IPS-20b (cell line): ENCODE measurements around the gene TNIK.

Experiments used
- H3K27ac ChIP-seq: one replicate; pipeline ENCODE4 v1.5.1; 2013; ENCODE audit warnings: low read length
- H3K27me3 ChIP-seq: 2 replicates; pipeline ENCODE4 v1.6.1; 2013; ENCODE audit warnings: mild to moderate bottlenecking, low read length, inconsistent platforms; ENCODE audit not compliant: insufficient read depth
- H3K36me3 ChIP-seq: 2 replicates; pipeline ENCODE4 v1.6.1; 2013; ENCODE audit warnings: low read depth, mild to moderate bottlenecking, inconsistent platforms, low read length, moderate library complexity; ENCODE audit not compliant: insufficient read depth
- H3K4me1 ChIP-seq: 2 replicates; pipeline ENCODE4 v1.6.1; 2013; ENCODE audit warnings: mild to moderate bottlenecking, control low read depth, inconsistent platforms, low read length, moderate library complexity; ENCODE audit not compliant: insufficient read depth
- H3K4me3 ChIP-seq: 2 replicates; pipeline ENCODE4 v1.5.1; 2013; ENCODE audit warnings: mild to moderate bottlenecking, low read length, inconsistent platforms
- H3K9ac ChIP-seq: 2 replicates; pipeline ENCODE4 v1.6.1; 2013; ENCODE audit warnings: low read depth, mild to moderate bottlenecking, inconsistent platforms, low read length, moderate library complexity
- H3K9me3 ChIP-seq: 2 replicates; pipeline ENCODE4 v1.6.1; 2013; ENCODE audit warnings: mild to moderate bottlenecking, low read depth, low read length, inconsistent platforms; ENCODE audit not compliant: insufficient read depth

TNIK gene

DNA sequence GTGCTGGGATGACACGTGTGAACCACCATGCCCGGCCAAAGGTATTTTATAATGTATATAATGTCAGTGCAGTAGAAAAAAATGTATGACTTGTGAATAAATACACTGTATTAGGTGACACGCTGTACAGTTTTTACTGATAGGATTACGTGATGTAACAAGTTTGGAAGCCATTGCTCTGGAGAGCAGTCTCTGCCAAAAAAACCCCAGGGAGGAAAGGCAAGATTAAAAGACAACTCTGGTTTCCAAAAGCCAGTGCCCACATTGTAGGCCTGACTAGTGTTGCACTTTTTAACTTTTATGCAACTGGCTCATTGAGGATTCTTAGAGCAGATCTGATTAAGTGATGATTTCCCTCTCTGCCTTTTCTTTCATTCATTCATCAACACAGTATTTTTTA lies 371.7 kb downstream of the TNIK start:
- Histone ChIP-seq H3K36me3 (peaks cover 37% of the 10 kb centered on the region; the same call in 1 of the 2 replicates), H3K9ac (no peak overlapping the region), H3K4me1 (no peaks in the 10 kb centered on the region; the same call in 1 of the 2 replicates), H3K9me3 (no peaks in the 10 kb centered on the region), H3K27ac (no peak overlapping the region), H3K4me3 (no peak overlapping the region), H3K27me3 (no peaks in the 10 kb centered on the region)

DNA sequence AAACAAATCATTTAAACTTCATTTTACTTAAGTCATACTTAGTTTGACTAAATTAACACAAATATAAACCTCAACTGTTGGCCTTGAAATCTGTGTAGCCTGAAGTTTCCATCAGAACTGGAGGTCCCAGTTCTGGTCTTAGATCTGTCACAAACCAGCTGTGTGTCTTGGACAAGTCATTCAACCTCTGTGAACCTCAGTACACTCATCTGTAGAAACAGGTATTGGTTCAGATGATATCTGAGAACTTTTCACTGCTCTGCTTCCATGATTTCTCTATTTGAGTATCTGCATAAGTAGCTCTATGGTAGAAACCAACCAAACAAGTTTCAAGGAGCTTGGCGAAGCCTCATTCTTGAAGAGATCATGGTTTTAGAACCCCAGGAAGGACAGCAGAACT lies 373.3 kb downstream of the TNIK start:
- Histone ChIP-seq H3K4me3 (no peak overlapping the region), H3K27me3 (no peaks in the 10 kb centered on the region), H3K36me3 (peaks cover 53% of the 10 kb centered on the region; the same call in 1 of the 2 replicates), H3K9me3 (no peaks in the 10 kb centered on the region), H3K27ac (no peak overlapping the region), H3K4me1 (no peaks in the 10 kb centered on the region; the same call in 1 of the 2 replicates), H3K9ac (no peak overlapping the region)

DNA sequence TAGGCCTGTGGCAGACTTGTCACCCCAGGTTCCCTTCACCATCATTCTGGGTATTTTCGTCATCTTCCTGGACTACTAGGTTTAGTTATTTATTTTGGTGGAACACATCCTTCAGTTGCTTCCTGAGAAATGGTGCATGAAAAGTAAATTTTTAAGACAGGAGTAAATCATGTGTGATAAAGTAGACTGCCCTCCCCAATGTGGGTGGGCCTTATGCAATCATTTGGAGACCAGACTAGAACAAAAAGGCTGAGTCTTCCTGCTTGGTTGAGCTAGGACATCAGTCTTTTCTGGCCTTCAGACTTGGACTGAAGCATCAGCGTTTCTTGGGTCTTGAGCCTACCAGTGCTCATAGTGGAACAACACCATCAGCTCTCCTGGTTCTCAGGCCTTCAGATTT lies 382.9 kb downstream of the TNIK start:
- Histone ChIP-seq H3K4me1 (no peaks in the 10 kb centered on the region), H3K4me3 (no peak overlapping the region), H3K27ac (no peak overlapping the region), H3K9ac (no peak overlapping the region), H3K9me3 (no peaks in the 10 kb centered on the region), H3K36me3 (peaks cover 39% of the 10 kb centered on the region; the same call in 1 of the 2 replicates), H3K27me3 (no peaks in the 10 kb centered on the region)

DNA sequence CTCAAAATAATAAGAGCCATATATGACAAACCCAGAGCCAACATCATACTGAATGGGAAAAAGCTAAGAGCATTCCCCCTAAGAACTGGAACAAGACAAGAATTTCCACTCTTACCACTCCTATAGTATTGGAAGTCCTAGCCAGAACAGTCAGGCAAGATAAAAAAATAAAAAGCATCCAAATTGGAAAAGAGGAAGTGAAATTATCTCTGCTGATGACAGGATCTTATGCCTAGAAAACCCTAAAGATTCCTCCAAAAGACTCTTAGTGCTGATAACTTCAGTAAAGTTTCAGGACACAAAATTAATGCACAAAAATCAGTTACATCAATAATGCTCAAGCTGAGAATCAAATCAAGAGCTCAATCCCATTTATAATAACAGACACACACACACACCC lies 387.8 kb downstream of the TNIK start:
- Histone ChIP-seq H3K4me3 (no peak overlapping the region), H3K36me3 (peaks cover 15% of the 10 kb centered on the region; the same call in 1 of the 2 replicates), H3K9ac (no peak overlapping the region), H3K27me3 (no peaks in the 10 kb centered on the region), H3K27ac (no peak overlapping the region), H3K9me3 (no peaks in the 10 kb centered on the region), H3K4me1 (no peaks in the 10 kb centered on the region)

DNA sequence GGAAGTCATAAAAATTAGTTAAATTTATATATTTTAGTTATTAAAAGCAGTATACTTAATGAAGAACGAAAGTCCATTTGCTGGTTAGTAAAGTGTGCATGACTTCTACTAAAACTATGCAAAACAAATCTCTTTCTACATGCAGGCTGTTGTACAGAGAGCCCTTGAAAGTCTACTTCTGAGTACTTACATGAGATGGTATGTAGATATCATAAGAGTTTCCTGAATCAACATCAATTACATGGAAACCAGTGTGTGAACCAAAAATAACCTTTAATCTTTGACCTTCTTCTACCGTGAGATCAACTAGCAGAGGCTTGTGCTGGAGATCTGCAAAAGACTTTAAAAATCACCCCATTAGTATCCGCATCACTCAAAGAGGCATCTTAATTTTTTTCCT lies 391.5 kb downstream of the TNIK start:
- Histone ChIP-seq H3K9ac (no peak overlapping the region), H3K4me1 (no peaks in the 10 kb centered on the region), H3K4me3 (no peak overlapping the region), H3K27me3 (no peaks in the 10 kb centered on the region), H3K36me3 (peaks cover 26% of the 10 kb centered on the region; the same call in 1 of the 2 replicates), H3K27ac (no peak overlapping the region), H3K9me3 (no peaks in the 10 kb centered on the region)

DNA sequence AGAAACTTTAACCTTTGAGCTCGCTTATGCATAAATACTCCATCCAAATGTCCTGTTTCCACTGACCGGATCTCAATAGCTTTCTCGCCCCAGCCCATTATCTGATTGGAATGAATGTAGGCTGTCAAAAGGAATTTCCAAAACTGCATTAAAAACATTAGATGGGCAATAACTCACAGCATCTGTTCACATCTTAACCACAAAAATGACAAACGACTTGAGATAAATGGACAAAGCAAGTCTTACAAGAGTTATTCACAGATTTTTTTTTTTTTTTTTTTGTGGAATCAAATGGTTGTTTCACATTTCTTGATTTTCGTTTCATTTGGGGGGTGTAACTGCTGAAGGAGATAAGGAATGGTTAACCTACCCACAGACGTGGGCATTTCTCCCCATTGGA lies 394.0 kb downstream of the TNIK start:
- H3K36me3 ChIP-seq = peaks cover 32% of the 10 kb centered on the region; the same call in 1 of the 2 replicates
- H3K9me3 ChIP-seq = no peaks in the 10 kb centered on the region
- H3K27ac ChIP-seq = no peak overlapping the region
- H3K9ac ChIP-seq = no peak overlapping the region
- H3K4me1 ChIP-seq = peaks cover 14% of the 10 kb centered on the region; the same call in 1 of the 2 replicates
- H3K27me3 ChIP-seq = no peaks in the 10 kb centered on the region
- H3K4me3 ChIP-seq = no peak overlapping the region

DNA sequence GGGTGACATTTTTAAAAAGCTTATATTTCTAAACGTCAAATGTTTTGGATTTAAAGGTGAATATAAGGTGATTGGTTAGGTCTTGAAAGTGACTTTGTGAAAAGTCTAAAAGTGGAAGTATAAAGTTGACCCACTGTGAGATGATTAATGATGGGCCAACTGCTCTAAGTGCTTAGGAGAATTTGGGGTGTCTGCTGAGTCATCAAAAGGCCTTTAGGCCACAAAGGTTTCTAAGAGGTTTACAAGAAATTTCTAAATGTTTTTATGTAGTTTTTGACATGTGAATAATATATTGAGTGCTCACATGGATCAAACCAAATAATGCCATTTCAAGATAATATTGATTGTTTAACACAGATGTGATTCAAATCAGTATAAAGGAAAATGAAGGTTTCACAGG lies 394.5 kb downstream of the TNIK start:
- peaks cover 14% of the 10 kb centered on the region; the same call in 1 of the 2 replicates for H3K4me1 ChIP-seq
- no peaks in the 10 kb centered on the region for H3K27me3 ChIP-seq
- peaks cover 32% of the 10 kb centered on the region; the same call in 1 of the 2 replicates for H3K36me3 ChIP-seq
- H3K9me3 ChIP-seq = no peaks in the 10 kb centered on the region
- no peak overlapping the region for H3K4me3 ChIP-seq
- no peak overlapping the region for H3K27ac ChIP-seq
- H3K9ac ChIP-seq = no peak overlapping the region

DNA sequence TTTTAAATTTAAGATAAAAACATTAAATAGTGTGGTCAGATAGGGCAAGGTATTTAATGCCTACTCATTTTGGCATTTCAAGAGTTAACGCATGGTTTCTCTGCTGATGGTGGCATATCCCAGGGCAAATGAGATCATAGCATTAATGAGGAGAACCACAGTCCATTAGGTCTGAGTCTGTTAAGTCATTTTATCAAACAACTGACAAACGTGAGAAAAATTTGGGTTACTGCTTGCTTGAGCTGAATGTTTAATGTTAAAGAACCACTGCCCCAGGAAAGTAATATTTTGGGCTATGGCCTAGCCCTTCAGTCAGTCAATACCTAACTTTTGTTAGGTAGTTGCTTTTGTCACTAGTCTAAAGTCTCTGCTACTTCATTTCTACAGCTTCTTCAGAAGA lies 395.7 kb downstream of the TNIK start:
- Histone ChIP-seq H3K27ac (no peak overlapping the region), H3K9ac (no peak overlapping the region), H3K9me3 (no peaks in the 10 kb centered on the region), H3K27me3 (no peaks in the 10 kb centered on the region), H3K4me3 (no peak overlapping the region), H3K4me1 (peaks cover 14% of the 10 kb centered on the region; the same call in 1 of the 2 replicates), H3K36me3 (peaks cover 32% of the 10 kb centered on the region; the same call in 1 of the 2 replicates)

DNA sequence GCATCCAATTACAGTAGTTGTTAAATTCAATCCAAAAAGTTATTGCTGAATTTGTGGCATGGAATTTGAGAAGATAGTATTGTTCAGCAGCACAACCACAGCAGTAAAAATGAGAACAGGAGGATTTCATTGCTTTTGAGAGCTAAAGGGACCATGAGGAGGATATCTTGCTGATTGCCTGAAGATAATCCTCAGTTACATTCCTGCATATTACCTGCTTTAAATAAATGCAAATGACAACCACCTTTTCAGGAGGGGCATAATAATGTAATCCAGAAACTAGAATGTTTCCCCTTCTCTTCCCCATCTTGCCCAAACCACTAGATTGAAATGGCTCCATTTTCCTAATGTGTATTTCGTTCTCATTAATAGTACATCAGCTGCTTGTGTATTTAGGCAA lies 398.5 kb downstream of the TNIK start:
- no peaks in the 10 kb centered on the region for H3K9me3 ChIP-seq

DNA sequence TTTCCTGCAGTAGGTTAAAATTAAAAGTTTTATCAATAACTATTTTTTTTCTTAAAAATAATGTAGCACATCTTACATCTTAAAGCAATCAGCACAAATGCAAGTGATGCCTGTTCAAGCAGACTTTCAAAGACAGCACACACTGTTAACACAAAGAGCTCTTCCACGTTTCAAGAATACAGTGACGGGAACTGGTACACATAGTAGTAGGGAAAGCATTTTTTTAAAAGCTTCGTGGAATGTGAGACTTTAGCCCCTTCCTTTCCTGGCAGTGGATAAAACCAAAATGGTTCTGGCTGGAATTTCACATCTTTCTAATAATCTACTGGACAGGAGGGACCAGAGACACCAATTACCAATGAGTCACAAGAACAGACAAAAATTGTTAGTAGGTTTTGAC lies 400.2 kb downstream of the TNIK start:
- H3K36me3 ChIP-seq = peaks cover 10% of the 10 kb centered on the region; the same call in 1 of the 2 replicates
- H3K9me3 ChIP-seq = no peaks in the 10 kb centered on the region
- H3K27ac ChIP-seq = no peak overlapping the region
- peaks cover 14% of the 10 kb centered on the region; the same call in 1 of the 2 replicates for H3K4me1 ChIP-seq
- no peaks in the 10 kb centered on the region for H3K27me3 ChIP-seq
- no peak overlapping the region for H3K9ac ChIP-seq
- no peak overlapping the region for H3K4me3 ChIP-seq

More for the DNA sequence above, 398.5 kb downstream of the TNIK start:
- Histone ChIP-seq H3K27me3 (no peaks in the 10 kb centered on the region), H3K4me3 (no peak overlapping the region), H3K4me1 (peaks cover 14% of the 10 kb centered on the region; the same call in 1 of the 2 replicates), H3K27ac (no peak overlapping the region), H3K36me3 (peaks cover 22% of the 10 kb centered on the region; the same call in 1 of the 2 replicates), H3K9ac (no peak overlapping the region; the same call in 1 of the 2 replicates)

DNA sequence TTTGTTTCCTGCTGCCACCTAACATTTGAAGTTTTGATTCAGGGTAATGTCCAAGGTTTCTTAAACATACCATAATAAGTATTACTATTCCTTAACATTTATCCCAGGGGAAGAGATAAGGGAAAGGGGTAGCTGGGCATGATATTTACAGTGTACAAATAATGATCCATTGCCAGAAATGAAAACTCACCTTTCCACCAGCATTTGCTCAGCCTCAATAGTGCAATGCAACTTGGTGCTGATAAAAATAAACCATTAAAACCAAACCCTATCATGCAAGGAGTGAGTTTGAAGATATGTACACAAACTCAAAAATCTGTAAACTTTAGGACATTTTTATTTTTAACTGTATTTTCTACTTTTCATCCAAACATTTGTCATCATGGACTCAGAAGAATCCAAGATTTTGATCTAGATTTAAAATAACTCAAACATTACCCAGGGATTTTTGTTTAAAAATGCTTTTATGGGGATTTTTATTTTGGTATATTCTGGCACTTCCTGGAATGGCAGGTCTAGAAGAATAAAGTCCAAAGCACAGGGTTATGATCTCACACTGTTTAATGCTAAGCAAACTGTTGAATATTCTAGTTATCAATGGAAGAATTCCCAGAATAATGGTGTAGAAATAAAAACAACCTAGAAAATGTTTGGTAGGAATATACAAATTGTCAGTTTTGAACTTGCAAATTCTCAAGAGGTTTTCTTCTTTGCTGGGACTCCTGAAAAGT lies 401.2 kb downstream of the TNIK start:
- Histone ChIP-seq H3K27me3 (no peaks in the 10 kb centered on the region), H3K9ac (no peak overlapping the region), H3K4me1 (peaks cover 14% of the 10 kb centered on the region; the same call in 1 of the 2 replicates), H3K27ac (no peak overlapping the region), H3K36me3 (peaks cover 10% of the 10 kb centered on the region; the same call in 1 of the 2 replicates), H3K9me3 (no peaks in the 10 kb centered on the region), H3K4me3 (no peak overlapping the region)

DNA sequence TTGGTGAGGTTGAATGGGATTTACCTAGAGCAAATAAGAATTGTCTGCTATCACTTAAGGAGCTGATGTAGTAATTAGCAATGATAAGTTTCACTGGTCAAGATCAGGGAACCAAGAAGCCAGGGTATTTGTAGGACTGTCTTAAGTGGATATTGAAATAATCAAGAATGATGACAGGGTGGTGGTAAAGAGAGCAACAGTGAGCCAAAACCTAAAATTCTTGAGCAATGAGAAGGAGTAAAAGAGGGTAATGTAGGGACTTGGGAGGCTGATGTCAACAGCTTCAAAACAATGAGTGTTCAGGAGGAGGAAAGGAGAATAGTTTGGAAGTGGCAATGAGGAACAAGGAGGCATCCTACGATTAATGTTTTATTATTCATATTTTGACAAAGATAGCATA lies 402.1 kb downstream of the TNIK start:
- no peaks in the 10 kb centered on the region for H3K9me3 ChIP-seq
- no peaks in the 10 kb centered on the region for H3K27me3 ChIP-seq
- H3K9ac ChIP-seq = no peak overlapping the region
- 0 out of 2 replicates have a peak, but pooled peaks cover under 1% of the 10 kb centered on the region for H3K36me3 ChIP-seq
- peaks cover 14% of the 10 kb centered on the region; the same call in 1 of the 2 replicates for H3K4me1 ChIP-seq
- H3K4me3 ChIP-seq = no peak overlapping the region
- H3K27ac ChIP-seq = no peak overlapping the region
